Uterus (tissue), 2 donors: ENCODE results near the gene EPHA7.

Source experiments
- POLR2A ChIP-seq, 2 donors: fragments of 450-650 bp; IDR thresholded peaks; one replicate each; pipeline ENCODE4 v1.6.1; 2016; ENCODE audit warnings: antibody characterized with exemption in 2 of 2, mild to moderate bottlenecking in 1 of 2, moderate library complexity in 1 of 2
- TF ChIP-seq, protein P1 (sequence below), 4 experiments: fragments of 200-600 bp in 2 of 4; fragments of 450-650 bp in 2 of 4; sonication (generic) in 2 of 4; IDR thresholded peaks; one replicate each; pipeline ENCODE4 v1.5.1; 2016 to 2019; ENCODE audit warnings: antibody characterized with exemption in 4 of 4, mild to moderate bottlenecking in 2 of 4, moderate library complexity in 1 of 4

DNA sequence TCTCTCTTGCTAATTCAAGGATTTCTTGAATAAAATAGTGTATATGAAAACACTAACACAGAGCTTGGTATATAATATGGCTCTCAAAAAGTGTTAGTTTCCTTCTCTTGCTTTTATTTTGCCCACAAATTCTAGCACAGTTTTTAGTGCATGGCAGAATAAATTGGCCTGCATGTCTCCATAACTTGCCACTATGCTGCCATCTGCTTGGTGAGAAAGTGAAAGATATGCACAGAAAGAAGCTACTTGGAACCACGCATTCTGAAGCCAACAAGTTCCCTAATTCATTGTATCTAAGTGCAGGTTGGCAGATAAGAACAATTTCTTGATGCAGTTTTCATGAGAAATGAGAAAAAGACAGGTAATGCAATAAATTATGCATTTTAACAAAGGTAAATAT, 101.2 kb downstream of the EPHA7 start:
- TF ChIP-seq, protein P1, sequence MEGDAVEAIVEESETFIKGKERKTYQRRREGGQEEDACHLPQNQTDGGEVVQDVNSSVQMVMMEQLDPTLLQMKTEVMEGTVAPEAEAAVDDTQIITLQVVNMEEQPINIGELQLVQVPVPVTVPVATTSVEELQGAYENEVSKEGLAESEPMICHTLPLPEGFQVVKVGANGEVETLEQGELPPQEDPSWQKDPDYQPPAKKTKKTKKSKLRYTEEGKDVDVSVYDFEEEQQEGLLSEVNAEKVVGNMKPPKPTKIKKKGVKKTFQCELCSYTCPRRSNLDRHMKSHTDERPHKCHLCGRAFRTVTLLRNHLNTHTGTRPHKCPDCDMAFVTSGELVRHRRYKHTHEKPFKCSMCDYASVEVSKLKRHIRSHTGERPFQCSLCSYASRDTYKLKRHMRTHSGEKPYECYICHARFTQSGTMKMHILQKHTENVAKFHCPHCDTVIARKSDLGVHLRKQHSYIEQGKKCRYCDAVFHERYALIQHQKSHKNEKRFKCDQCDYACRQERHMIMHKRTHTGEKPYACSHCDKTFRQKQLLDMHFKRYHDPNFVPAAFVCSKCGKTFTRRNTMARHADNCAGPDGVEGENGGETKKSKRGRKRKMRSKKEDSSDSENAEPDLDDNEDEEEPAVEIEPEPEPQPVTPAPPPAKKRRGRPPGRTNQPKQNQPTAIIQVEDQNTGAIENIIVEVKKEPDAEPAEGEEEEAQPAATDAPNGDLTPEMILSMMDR (IDR thresholded peaks at IDR 0.05), result no peak
- TF ChIP-seq POLR2A (IDR thresholded peaks at IDR 0.05), result no peak
